ENCODE measurements around the gene FAM210A.
A peak's percentile ranks its signal among the peaks of the same experiment; 100 is the strongest.

FAM210A gene

DNA sequence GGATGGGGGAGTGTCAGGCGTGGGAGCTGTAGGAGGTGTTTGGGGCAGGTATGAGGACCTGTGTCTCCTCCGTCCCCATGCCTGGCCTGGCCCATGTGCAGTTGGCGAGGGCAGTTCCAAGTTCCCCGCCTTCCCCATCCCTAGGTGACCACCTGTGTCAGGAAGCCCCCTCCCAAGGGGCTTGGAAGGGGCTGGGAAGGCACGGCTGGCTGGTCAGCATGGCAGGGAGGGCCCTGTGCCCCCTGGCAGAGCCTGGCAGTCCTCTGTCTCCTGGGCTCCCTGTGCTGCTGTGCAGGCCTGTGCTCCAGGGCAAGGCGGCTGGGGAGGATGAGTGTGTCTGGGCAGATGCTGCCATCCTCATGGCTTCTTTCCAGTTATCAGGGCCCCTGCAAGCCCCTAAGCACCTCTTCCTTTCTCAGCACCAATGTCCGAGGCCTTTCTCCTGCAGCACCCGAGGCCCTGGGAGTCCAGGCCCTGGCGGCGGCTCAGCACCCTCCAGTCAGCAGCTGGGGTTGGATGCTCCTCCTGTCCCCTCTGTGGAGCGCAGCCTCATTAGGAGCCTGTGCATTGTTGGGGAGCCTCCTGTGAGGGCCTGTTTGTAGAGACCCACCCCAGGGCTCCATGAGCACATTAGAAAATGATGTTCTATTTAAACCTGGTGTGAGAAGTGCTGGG, 101.7 kb downstream of the FAM210A start:
- Histone ChIP-seq H2AFZ (ENCODE audit: low read length) (no peak overlapping the region), H3K27me3 (ENCODE audit: insufficient read depth, low read length) (no peaks in the 10 kb centered on the region), H3K9ac (ENCODE audit: low read length) (no peak overlapping the region; the same call in 1 of the 2 replicates), H3K27ac (ENCODE audit: low read depth, low read length, poor library complexity, severe bottlenecking) (peak overlapping the region; percentile 50), H3K79me2 (ENCODE audit: insufficient read depth, low read length) (peaks cover 31% of the 10 kb centered on the region), H3K9me3 (ENCODE audit: low read length) (no peaks in the 10 kb centered on the region), H3K9me2 (ENCODE audit: low read depth, low read length) (no peaks in the 10 kb centered on the region), H3F3A (ENCODE audit: insufficient read depth, low read length) (no peaks in the 10 kb centered on the region), H4K20me1 (ENCODE audit: insufficient read depth, low read length) (no peaks in the 10 kb centered on the region), H3K4me3 (ENCODE audit: low read depth, low read length, poor library complexity, severe bottlenecking) (no peak overlapping the region), H3K36me3 (ENCODE audit: insufficient read depth, low read length) (peaks cover 90% of the 10 kb centered on the region), H3K4me2 (ENCODE audit: low read length) (no peak overlapping the region; the same call in 1 of the 2 replicates), H3K4me1 (ENCODE audit: insufficient read depth, low read length, severe bottlenecking) (peaks cover 79% of the 10 kb centered on the region)
- TF ChIP-seq, protein P1, sequence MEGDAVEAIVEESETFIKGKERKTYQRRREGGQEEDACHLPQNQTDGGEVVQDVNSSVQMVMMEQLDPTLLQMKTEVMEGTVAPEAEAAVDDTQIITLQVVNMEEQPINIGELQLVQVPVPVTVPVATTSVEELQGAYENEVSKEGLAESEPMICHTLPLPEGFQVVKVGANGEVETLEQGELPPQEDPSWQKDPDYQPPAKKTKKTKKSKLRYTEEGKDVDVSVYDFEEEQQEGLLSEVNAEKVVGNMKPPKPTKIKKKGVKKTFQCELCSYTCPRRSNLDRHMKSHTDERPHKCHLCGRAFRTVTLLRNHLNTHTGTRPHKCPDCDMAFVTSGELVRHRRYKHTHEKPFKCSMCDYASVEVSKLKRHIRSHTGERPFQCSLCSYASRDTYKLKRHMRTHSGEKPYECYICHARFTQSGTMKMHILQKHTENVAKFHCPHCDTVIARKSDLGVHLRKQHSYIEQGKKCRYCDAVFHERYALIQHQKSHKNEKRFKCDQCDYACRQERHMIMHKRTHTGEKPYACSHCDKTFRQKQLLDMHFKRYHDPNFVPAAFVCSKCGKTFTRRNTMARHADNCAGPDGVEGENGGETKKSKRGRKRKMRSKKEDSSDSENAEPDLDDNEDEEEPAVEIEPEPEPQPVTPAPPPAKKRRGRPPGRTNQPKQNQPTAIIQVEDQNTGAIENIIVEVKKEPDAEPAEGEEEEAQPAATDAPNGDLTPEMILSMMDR (IDR thresholded peaks at IDR 0.05; ENCODE audit: low read length) = no peak
- no peak for TF ChIP-seq EZH2 (IDR thresholded peaks at IDR 0.05; ENCODE audit: borderline replicate concordance, low read length)

DNA sequence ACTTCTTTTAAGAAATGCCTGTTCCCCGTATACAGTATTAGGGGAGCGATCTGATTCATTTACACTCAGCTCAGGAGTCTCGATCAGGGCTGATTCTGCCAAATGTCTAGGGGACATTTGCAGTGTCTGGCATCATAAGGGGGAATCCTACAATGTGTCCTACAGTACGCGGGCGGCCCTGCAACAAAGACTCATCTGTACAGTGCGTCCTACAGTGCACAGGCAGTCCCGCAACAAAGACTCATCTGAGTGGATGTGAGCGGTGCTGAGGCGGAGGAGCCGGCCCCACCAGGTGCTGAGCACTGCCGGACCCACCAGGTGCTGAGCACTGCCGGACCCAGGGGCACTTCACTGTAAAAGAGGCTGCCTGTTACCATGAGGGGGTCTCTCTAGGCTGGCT, 102.5 kb downstream of the FAM210A start:
- Histone ChIP-seq H3K4me1 (ENCODE audit: insufficient read depth, low read length, severe bottlenecking) (peaks cover 78% of the 10 kb centered on the region), H3K36me3 (ENCODE audit: insufficient read depth, low read length) (peaks cover 85% of the 10 kb centered on the region), H3K27ac (ENCODE audit: low read depth, low read length, poor library complexity, severe bottlenecking) (peak overlapping the region; percentile 50), H4K20me1 (ENCODE audit: insufficient read depth, low read length) (no peaks in the 10 kb centered on the region), H3F3A (ENCODE audit: insufficient read depth, low read length) (no peaks in the 10 kb centered on the region), H3K79me2 (ENCODE audit: insufficient read depth, low read length) (peaks cover 28% of the 10 kb centered on the region), H2AFZ (ENCODE audit: low read length) (no peak overlapping the region), H3K9ac (ENCODE audit: low read length) (no peak overlapping the region), H3K9me3 (ENCODE audit: low read length) (no peaks in the 10 kb centered on the region), H3K27me3 (ENCODE audit: insufficient read depth, low read length) (no peaks in the 10 kb centered on the region), H3K4me2 (ENCODE audit: low read length) (no peak overlapping the region; the same call in 1 of the 2 replicates), H3K4me3 (ENCODE audit: low read depth, low read length, poor library complexity, severe bottlenecking) (no peak overlapping the region), H3K9me2 (ENCODE audit: low read depth, low read length) (no peaks in the 10 kb centered on the region)
- TF ChIP-seq, protein P1 (IDR thresholded peaks at IDR 0.05; ENCODE audit: low read length) = no peak
- TF ChIP-seq EZH2 (IDR thresholded peaks at IDR 0.05; ENCODE audit: borderline replicate concordance, low read length) = no peak

DNA sequence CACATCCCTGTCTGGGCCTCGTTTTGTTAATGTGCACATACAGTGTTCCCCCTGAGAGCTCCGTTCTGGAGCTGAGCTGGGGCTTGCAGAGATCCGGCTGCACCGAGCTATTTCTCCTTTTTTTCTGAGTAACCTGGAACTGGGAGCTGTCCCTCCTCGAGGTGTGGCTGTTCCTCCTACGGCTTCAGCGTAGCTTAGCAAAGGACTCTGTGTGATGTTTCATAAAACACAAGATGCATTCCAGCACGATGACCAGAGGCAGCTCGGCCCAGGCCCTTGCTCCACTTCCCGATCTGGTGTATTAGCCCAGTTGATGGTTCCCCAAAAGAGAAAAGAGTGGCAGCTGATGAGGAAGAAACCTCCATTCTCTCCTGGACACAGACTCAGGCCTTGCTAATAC, 103.0 kb downstream of the FAM210A start:
- peaks cover 78% of the 10 kb centered on the region for H3K4me1 ChIP-seq (ENCODE audit: insufficient read depth, low read length, severe bottlenecking)
- H3K9ac ChIP-seq (ENCODE audit: low read length) = no peak overlapping the region
- H3K27me3 ChIP-seq (ENCODE audit: insufficient read depth, low read length) = no peaks in the 10 kb centered on the region
- H3K9me3 ChIP-seq (ENCODE audit: low read length) = no peaks in the 10 kb centered on the region
- TF ChIP-seq, protein P1 (IDR thresholded peaks at IDR 0.05; ENCODE audit: low read length) = no peak
- TF ChIP-seq EZH2 (IDR thresholded peaks at IDR 0.05; ENCODE audit: borderline replicate concordance, low read length) = no peak
- peaks cover 80% of the 10 kb centered on the region for H3K36me3 ChIP-seq (ENCODE audit: insufficient read depth, low read length)
- peaks cover 30% of the 10 kb centered on the region for H3K79me2 ChIP-seq (ENCODE audit: insufficient read depth, low read length)
- H3K4me2 ChIP-seq (ENCODE audit: low read length) = no peak overlapping the region
- no peaks in the 10 kb centered on the region for H3F3A ChIP-seq (ENCODE audit: insufficient read depth, low read length)
- H3K4me3 ChIP-seq (ENCODE audit: low read depth, low read length, poor library complexity, severe bottlenecking) = no peak overlapping the region
- H2AFZ ChIP-seq (ENCODE audit: low read length) = no peak overlapping the region
- H3K27ac ChIP-seq (ENCODE audit: low read depth, low read length, poor library complexity, severe bottlenecking) = peak overlapping the region; percentile 50
- H4K20me1 ChIP-seq (ENCODE audit: insufficient read depth, low read length) = no peaks in the 10 kb centered on the region
- no peaks in the 10 kb centered on the region for H3K9me2 ChIP-seq (ENCODE audit: low read depth, low read length)

All from OCI-LY1 (cell line).